GM21367 (cell line): ENCODE measurements around the gene FNBP1.
"Not testable (repeated sequence)": the region's sequence is repeated elsewhere in the genome, so short reads cannot be mapped to it uniquely, and the experiment has no call there.

ENCODE experiments used
- ATAC-seq: cut with Tn5 transposase; IDR thresholded peaks from one replicate; pipeline ENCODE4 v1.9.1; 2021; ENCODE audit not compliant: unreplicated experiment

The FNBP1 gene

DNA sequence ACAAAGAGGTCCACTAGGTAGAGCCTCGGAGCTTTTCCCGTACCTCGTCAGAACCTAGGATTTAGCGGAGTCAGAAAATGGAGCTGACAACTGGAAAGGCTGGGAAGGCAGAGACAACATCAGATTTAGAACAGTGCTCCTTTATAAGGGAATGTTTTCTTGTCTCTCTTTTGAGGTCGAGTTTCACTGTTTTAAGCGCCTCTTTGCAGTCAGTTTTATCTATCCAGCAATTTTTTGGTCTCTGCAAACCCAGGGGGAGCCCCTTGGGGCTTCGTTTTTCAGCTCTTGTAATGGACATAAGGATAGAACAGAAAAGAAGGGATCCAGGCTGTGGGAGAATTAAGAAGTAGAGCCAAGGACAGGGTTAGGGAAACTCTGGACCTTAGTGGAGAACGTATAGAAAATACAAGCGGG lies 80.5 kb downstream of the FNBP1 start:
- ATAC-seq, result no peak

DNA sequence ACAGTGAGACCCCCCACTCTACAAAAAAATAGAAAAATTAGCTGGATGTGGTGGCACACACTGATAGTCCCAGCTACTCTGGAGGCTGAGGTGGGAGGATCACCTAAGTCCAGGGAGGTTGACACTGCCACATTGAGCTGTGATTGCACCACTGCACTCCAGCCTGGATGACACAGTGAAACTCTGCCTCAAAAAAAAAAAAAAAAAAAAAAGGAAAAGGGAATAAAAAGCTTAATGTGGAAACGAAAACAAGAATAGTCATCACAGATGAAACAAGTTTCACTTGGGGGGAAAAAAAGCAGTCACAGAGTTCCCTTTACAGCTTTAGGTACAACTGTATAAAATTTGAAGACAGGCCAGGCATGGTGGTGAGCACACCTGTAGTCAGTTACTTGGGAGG lies 84.2 kb downstream of the FNBP1 start:
- ATAC-seq, result no peak

DNA sequence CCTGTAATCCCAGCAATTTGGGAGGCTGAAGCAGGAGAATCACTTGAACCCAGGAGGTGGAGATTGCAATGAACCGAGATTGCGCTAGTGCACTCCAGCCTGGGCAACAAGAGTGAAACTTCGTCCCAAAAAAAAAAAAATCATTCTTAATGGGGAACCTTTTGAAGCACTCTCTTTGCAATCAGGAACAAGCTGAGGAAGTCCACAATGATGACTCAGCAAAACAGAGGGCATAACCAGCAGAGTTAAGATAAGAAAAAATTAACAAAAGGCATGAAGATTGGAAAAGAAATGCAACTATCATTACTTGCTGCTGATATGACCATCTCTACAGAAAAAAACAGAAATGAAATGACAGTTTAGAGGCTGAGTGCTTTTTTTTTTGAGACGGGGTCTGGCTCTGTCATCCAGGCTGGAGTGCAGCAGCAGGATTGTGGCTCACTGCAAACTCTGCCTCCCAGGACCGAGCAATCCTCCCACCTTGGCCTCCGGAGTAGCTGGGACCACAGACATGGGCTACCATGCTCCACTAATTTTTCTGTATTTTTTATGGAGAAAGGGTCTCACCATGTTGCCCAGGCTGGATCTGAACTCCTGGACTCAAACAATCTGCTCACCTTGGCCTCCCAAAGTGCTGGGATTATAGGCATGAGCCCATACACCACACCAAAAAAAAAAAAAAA lies 88.0 kb downstream of the FNBP1 start:
- no peak for ATAC-seq

DNA sequence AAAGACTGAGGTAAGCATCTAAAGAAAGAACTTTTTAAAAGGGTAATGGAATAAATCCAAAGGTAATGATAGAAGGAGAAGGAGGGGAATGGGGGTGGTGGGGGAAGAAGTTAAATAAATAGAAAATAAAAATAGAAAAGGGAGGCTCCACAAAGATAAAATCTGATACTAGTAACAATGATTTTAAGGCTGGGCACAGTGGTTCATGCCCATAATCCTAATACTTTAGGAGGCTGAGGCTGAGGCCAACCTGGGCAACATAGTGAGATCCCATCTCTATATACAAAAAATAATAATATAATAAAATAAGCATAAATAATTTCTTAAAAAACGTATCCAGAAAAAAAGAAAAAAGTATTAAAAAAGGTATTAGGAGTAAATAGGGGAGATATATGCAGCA lies 89.3 kb downstream of the FNBP1 start:
- no peak for ATAC-seq

DNA sequence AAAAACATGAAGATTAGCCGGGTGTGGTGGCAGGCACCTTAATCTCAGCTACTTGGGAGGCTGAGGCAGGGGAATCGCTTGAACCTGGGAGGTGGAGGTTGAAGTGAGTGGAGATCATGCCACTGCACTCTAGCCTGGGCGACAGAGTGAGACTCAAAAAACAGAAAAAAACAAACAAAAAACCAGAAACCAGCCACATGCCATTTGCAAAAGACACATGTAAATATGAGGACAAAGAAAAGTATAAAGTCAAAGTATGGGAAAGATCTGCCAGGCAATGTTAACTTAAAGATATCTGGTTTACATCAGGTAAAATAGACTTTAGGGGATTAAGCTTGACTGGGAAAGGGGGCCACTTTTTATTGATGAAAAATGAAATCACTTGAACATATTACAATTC lies 90.7 kb downstream of the FNBP1 start:
- no peak for ATAC-seq

DNA sequence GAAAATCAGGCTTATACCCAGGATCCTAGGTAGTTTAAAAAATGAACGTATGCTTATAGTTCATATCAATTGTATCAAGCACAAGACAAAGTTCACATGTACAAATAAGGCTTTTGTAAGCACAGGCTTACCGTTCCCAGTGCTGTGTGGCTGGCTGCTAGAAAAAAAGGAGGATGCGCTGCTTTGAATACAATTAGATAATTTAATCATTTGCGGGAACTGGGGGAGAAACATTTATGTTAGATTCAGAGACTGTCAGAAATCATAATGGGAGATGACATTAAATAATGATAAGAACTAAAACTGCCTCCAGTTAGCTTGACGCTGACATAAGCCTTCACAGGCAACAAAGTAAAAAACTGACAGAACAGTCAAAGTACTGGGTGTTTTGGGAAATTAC lies 93.2 kb downstream of the FNBP1 start:
- ATAC-seq, result no peak

DNA sequence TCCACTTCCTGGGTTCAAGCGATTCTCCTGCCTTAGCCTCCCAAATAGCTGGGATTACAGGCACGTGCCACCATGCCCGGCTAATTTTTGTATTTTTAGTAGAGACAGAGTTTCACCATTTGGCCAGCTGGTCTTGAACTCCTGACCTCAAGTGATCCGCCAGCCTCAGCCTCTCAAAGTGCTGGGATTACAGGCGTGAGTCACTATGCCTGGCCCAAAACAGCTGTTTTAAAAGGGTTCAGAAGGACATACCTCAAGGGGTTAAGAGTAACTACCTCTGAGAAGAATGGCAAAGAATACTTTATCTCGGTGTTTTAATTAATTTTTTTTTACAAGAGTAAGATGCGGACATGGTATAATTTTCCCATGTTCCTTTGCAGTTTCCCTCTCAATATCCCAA lies 94.4 kb downstream of the FNBP1 start:
- ATAC-seq, result not testable (repeated sequence)

DNA sequence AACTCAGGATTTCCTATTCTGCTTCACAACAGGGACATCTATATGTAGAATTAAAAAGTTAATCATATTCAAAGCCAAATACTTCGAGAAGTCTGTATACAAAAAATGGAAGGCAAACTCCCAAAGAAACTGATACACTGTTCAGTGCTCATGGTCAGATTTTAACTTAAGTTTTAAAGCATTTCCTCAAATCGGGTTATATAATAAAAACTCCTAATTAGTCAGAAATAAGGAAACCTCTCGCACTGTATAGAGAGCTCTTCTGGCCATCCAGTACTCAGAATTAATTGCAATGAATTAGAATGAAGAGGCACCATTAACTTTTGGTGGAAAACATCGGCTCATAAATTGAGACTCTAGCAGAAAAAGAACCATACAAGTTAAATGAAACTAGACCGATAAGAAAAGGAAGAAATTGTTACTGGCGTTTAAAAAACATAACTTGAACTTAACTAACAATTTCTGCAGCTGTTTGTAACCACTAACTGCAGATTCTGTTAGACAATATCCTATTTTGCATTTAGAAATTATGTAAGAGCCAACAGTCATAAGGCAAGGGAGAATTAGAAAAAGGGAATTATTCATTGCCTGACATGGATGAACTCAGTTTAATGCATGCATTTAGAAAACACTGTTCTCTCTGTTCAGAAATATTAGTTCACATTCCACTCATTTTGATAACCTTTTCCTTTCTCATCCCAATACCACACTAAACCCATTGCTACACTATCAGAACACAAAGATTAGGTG lies 96.6 kb downstream of the FNBP1 start:
- no peak for ATAC-seq

DNA sequence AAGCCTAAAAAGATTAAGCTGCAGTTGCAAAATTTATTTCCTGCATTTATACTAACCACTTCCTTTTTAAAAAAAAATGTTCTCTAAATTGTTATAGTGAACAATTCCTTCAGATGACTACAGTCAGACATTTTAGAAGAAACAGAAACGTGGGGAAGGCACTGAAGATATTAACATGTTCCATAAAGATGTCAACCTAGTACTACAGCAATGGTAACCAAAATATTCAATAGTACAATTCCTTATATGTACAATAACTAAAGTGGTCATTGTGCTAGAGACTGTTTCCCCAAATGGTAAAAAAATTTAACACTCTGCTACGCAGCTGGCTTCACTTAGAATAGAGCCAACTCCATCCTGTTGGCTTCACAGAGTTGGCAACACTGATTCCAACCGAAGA lies 97.7 kb downstream of the FNBP1 start:
- ATAC-seq, result no peak

DNA sequence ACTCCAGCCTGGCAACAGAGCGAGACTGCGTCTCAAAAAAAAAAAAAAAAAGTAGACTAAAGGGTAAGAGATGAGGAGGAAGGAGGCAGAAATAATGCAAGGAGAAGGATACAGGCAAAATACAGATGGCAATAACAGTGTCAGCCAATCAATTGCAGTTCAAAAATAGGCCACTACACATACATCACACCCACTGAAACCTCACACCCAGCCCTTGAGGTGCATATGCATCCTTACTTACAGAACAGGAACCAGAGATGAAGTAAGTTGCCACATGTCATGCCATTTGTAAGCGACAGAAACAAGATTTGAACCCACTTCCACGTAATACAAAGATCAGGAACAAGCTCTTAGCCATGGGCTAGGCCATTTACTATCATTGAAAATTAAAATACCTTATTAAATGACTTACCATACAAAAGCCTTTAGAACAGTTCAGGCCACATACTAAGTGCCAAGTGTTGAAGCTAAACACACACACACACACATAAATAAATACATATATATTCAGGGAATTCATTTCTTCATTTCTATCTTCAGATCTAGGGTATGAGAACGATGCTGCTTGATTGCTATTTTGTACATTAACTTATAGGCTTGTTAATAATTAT lies 98.4 kb downstream of the FNBP1 start:
- no peak for ATAC-seq

DNA sequence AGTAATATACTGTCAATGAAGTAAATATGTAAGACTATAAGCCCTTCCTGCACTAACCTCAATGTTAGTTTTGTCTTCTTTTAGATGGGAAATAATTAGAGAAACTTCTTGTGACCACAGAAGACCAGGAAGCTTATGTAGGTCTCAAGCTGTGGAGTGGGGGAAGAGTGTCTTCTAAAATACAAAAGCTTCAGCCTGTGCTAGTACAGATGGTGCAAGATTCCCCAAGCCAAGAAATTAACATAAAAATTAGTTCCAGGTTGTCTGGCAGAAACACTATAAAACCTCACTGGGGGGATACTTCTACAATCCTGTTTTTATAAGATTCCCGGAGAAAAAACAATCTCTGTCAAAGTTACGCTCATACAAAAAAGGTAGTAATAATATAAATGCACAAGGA lies 103.6 kb downstream of the FNBP1 start:
- no peak for ATAC-seq

DNA sequence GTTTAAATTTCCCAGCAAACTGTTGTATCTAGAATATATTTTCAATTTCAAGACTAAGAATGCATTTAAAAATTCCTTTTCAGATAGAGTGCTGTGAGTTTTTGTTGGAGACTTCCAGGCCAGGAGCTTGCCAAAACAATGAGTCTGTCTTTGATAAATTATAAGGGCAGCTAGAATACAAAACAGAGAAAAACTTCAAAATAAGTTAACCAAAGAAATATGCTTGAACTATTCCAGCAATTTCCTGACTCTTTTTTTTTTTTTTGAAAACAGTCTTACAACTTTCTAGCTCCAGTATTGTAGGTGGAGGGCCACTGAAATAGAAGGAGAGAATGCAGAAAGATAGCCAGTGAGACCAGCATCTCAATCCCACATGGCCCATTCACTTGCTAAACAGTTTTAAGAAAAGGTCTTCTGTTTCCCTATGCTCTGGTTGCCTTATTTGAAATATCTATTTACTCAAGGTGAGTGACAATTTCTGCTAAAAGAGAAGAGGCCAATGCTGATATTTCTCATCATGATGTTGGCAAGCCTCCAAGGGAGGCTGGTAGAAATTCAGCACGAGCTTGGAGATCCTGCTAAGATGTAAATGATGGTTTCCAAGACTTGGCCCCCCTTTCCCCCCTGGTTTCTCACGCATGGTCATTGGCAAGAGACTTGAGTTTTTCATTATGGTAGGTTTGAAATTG lies 104.6 kb downstream of the FNBP1 start:
- no peak for ATAC-seq

DNA sequence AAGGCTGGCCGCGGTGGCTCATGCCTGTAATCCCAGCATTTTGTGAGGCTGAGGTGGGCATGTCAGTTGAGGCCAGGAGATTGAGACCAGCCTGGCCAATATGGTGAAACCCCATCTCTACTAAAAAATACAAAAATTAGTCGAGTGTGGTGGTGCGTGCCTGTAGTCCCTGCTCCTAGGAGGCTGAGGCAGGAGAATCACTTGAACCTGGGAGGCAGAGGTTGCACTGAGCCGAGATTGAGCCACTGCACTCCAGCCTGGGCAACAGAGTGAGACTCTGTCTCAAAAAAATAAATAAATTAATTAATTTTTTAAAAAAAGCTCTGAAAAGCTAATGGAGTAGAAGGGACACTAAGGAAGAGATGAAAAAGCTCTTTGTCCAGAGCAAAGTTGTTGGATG lies 105.1 kb downstream of the FNBP1 start:
- not testable (repeated sequence) for ATAC-seq

DNA sequence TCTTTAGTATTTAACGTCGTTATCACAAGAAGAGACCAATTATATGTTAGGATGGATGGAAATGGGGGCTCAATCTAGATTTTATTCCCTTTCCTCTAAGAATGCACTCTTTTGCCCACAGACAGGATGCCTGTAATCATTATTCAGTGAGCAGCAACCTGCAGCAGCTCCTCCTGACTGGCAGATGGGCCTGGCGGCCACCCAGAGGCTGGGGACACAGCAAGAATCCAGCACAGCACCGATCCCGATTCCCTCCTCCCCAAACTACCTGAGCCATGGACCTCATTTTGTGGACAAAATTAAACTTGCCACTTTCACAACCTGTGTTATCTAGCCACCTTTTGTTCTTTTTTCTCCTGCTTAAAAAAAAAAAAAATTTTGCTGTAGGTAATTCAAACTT lies 106.8 kb downstream of the FNBP1 start:
- no peak for ATAC-seq

DNA sequence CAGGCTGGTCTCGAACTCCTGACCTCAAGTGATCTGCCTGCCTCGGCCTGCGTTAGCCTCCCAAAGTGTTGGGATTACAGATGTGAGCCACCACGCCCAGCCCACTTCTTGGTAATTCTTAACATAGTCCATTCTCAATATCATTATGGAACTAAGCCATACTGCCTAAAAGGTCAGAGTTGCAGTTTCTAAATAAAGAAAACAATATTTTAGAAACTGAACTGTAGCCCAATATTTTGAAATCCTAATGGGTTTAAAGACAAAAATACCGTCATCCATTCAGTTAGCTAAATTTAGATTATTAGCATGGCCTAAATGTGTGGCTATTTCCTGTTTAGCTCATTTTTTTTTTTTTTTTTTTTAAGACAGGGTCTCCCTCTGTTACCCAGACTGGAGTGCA lies 108.2 kb downstream of the FNBP1 start:
- no peak for ATAC-seq

DNA sequence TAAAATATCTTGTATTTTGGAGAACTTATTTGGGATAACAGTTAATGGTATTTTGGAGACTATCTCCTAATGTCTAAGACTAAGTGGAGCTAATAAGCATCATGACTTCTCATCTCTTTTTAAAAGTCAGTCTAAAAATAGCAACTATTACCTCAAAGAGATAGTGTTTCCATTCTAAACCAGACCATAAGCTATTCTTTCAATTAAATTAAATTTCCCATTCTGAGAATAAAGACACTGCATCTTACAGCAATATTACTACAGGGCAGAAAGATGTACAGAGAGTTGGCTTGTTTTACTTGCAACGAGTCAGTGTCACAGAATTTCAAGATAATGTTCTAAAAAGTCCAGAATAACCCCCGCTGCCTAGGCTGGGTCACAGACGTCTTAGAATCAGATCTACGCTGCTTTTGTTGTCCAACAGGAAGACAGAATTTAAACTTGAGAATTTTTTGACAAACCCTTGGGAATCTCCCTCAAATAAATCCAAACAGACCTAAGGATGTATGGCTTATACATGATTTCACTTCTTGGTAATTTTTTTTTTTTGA lies 108.9 kb downstream of the FNBP1 start:
- ATAC-seq, result no peak

DNA sequence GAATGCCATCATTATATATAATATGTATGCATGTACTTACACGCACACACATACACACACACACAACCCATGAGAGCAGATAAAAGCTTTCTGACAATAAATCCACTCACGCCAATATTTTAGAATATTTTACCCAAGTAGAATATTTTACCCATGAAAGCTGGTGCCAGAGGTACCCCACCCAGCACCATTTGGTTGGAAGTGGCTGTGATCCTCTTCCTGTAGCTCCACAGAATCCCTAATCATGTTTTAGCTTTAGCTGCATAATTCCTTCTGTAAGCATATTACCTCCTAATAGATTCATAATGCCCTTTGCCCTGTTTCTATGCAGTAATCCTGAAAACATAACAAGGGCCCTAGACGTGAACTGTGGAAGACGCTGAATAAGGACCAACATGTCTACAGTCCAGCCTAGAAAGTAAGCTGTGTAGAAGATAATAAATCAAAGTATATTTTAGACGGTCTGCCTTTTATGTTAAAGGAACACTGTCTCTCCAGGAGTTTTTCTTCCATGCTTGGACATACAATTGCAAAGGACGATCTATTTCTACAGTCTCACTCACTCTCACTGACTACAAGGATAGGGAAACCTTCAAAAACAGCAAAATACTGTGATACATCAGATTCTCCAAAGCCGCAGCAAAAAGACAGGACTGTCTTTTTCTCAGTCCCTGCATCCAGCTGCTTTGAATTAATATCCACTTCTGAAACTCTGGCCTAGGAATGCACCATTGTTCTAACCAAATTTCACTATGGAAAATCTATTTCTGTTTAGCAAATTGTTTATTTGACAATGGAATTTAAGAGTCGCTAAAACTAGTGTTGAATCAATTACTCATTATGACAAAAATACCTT lies 109.6 kb downstream of the FNBP1 start:
- ATAC-seq, result no peak

DNA sequence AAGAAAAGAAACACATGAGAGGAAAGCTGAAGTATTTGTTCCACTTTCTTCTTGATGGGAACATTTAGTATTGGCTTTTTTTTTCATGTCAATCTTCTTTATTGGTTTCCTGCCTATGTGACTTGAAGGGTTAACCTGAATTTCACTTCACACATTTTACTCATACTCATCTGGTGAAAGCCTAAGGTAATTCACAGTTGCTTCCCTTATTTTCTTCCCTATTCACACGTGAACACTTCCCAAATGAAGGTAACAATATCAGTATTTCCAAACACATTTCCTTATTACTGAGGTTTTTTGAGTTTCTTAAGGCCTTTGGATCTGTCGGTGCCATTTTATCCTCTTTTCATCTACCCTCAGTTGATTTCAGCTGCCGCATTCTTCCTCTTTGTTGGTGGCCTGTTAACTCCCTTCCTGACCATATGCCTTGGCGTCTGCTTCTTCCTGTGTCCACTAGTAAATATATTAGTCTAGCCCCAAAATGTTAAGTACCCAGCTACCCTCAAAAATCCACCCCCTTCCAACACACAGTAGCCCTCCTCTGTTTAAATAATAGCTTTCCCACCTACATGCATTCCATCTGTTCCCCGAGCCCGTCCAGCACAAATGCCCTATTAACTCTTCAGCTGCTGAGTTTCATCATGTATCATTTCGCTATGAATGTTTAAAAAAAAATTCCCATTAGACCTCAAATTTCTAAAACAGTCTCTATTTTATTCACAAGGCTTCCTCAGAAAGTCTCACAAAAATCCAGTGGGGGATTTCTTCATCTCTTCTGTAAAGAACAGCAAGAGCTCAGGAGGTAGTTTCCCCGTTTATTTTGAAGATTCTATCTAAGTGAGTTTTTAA lies 110.5 kb downstream of the FNBP1 start:
- ATAC-seq, result no peak

DNA sequence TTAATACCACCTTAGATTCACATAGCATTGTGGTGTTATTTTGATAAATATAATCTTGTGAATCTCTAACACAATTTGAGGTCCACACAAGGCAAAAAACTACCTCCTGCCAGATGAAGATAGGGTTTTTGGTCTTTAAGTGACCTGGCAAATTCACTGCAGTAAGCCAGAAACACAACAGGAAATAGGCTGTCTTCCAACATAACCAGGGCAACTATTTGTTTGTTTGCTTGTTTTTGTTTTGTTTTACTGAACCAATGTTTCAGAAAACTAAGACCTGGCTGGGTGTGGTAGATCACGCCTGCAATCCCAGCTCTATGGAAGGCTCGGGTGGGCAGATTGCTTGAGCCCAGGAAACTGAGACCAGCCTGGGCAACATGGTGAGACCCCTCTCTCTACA lies 112.2 kb downstream of the FNBP1 start:
- ATAC-seq, result no peak
